ENCODE measurements around the gene INO80. TPM values are rescaled to one million over a fixed set of nuclear protein-coding genes. Genes with fewer than 3 reads are reported as not detected.

The INO80 gene
- total and polyA plus RNA-seq, 7 donors, result 7.2 to 36.6 (median 17.1) TPM

DNA sequence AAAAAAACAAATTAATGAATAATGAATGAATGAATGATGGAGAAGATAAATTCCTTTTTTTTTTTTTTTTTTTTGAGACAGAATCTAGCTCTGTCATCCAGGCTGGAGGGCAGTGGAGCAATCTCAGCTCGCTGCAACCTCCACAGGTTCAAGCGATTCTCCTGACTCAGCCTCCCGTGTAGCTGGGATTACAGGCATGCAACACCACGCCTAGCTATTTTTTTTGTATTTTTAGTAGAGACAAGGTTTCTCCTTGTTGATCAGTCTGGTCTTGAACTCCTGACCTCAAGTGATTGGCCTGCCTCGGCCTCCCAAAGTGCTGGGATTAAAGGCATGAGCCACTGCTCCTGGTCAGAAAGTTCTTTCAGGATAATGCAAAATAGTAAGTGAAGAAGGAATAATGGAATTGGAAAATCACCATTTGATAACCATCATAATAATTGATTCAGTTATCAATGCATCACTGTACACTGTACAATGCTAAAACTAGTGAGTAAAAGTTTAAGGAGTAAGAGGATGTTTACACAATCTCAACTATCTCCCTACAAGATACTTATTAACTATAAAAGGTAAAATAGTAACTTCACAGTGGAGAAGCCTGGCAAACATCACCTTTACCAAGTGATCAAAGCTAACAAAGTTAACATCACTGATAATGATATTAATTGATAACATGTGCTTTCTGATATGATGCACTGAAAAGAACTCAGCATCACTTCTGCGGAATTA lies 12.3 kb upstream of the INO80 start:
- peaks cover 0 to 5% (median 0%) of the 10 kb centered on the region in 3 donors for H3K27me3 ChIP-seq
- no peak for TF ChIP-seq POLR2A (IDR thresholded peaks at IDR 0.05)
- TF ChIP-seq, protein P1, sequence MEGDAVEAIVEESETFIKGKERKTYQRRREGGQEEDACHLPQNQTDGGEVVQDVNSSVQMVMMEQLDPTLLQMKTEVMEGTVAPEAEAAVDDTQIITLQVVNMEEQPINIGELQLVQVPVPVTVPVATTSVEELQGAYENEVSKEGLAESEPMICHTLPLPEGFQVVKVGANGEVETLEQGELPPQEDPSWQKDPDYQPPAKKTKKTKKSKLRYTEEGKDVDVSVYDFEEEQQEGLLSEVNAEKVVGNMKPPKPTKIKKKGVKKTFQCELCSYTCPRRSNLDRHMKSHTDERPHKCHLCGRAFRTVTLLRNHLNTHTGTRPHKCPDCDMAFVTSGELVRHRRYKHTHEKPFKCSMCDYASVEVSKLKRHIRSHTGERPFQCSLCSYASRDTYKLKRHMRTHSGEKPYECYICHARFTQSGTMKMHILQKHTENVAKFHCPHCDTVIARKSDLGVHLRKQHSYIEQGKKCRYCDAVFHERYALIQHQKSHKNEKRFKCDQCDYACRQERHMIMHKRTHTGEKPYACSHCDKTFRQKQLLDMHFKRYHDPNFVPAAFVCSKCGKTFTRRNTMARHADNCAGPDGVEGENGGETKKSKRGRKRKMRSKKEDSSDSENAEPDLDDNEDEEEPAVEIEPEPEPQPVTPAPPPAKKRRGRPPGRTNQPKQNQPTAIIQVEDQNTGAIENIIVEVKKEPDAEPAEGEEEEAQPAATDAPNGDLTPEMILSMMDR (IDR thresholded peaks at IDR 0.05), result no peak
- TF ChIP-seq EP300 (IDR thresholded peaks at IDR 0.05), result no peak
- no peak for TF ChIP-seq POLR2AphosphoS5 (IDR thresholded peaks at IDR 0.05)

DNA sequence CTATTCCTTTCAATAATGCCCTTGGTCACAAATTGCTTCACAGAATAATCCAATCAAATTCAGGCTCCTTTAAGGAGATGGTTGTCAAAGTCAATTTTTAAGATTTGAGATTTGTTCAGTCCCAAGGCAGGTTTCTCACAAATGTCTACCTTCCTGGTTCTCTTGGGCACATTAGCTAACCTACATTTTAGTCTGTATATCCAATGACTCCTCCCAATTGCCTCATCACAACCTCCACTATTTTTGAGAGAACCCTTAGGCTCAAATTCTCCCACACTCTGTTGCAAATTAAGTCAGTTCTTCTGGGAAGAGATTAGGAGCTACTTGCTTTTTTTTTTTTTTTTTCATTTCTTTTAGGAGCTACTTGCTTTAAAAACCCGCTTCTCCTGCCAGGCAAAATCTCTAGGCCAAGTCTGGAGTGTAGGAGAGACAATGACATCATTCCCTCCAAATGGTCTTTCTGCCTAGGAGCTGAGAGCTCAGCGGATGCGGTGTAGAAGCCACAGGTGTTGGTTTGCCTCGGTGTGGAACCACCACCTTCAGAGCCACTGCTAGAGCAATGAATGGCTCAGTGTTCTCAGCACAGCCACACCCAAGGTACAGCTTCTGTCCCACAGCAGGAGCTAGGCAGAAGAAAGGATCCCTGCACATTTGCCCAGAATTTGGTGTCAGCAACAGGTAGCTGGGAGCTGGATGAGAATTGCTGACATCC lies 10.0 kb upstream of the INO80 start:
- Histone ChIP-seq H3K27me3 (peaks cover 0 to 10% (median 5%) of the 10 kb centered on the region in 3 donors), H3K4me3 (no peak overlapping the region), H3K27ac (no peak overlapping the region), H3K36me3 (no peaks in the 10 kb centered on the region), H3K4me1 (no peaks in the 10 kb centered on the region), H3K9me3 (no peaks in the 10 kb centered on the region)
- TF ChIP-seq, protein P1 (IDR thresholded peaks at IDR 0.05), result no peak
- no peak for TF ChIP-seq POLR2AphosphoS5 (IDR thresholded peaks at IDR 0.05)
- TF ChIP-seq POLR2A (IDR thresholded peaks at IDR 0.05), result no peak
- intact Hi-C loops (cut with DNase I), result no loop called here
- 27 to 71% methylated on average over 4 of the region's 4 CpGs for WGBS, 2 donors
- DNase-seq, result no peak

More for the DNA sequence above, 12.3 kb upstream of the INO80 start:
- Histone ChIP-seq H3K36me3 (no peaks in the 10 kb centered on the region), H3K27ac (no peak overlapping the region), H3K9me3 (no peaks in the 10 kb centered on the region), H3K4me1 (no peaks in the 10 kb centered on the region), H3K4me3 (no peak overlapping the region)
- no peak for DNase-seq
- WGBS, 2 donors, result 77 to 86% methylated on average over 6 of the region's 6 CpGs
- intact Hi-C loops (cut with DNase I), result no loop called here

DNA sequence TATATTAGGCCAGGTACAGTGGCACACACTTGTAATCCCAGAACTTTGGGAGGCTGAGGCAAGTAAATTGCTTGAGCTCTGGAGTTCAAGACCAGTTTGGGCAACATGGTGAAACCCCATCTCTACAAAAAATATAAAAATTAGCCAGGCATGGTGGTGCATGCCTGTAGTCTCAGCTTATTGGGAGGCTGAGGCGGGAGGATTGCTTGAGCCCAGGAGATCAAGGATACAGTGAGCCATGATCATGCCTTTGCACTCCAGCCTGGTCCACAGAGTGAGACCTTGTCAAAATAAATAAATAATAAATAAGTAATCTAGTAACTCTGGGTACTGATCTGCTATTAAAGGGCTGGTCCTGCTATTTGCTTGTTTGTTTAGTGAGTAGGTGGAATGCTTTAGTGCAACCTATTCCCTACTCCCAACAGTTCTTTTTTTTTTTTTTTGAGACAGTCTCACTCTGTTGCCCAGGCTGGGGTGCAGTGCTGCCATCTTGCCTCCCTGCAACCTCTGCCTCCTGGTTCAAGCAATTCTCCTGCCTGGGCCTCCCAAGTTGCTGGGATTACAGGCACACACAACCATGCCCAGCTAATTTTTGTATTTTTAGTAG lies 9.1 kb upstream of the INO80 start:
- H3K4me3 ChIP-seq, result no peak overlapping the region
- H3K27ac ChIP-seq, result no peak overlapping the region
- H3K4me1 ChIP-seq, result no peaks in the 10 kb centered on the region
- TF ChIP-seq, protein P1 (IDR thresholded peaks at IDR 0.05), result no peak
- TF ChIP-seq EP300 (IDR thresholded peaks at IDR 0.05) (no peak), POLR2A (IDR thresholded peaks at IDR 0.05) (no peak), POLR2AphosphoS5 (IDR thresholded peaks at IDR 0.05) (no peak)
- no peaks in the 10 kb centered on the region for H3K9me3 ChIP-seq
- 91 to 93% methylated on average over 1 of the region's 1 CpG for WGBS, 2 donors
- intact Hi-C loops (cut with DNase I), result no loop called here
- H3K36me3 ChIP-seq, result no peaks in the 10 kb centered on the region
- DNase-seq, result no peak
- H3K27me3 ChIP-seq, result peaks cover 0 to 10% (median 5%) of the 10 kb centered on the region in 3 donors

DNA sequence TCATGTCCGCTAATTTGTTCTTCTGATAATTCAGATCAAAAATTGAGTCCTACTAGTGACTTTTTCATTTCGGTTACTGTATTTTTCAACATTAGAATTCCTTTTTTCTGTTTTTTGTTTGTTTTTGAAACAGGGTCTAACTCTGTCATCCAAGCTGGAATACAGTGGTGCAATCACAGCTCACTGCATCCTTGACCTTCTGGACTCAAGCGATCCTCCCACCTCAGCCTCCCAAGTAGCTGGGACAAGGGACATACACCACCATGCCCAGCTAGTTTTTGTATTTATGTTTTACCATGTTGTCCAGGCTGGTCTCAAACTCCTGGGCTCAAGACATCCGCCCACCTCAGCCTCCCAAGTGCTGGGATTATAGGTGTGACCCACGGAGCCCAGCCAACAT lies 8.0 kb upstream of the INO80 start:
- Histone ChIP-seq H3K4me3 (no peak overlapping the region), H3K27me3 (peaks cover 0 to 10% (median 5%) of the 10 kb centered on the region in 3 donors), H3K4me1 (no peaks in the 10 kb centered on the region), H3K9me3 (no peaks in the 10 kb centered on the region), H3K27ac (no peak overlapping the region), H3K36me3 (no peaks in the 10 kb centered on the region)
- DNase-seq, result no peak
- WGBS, 2 donors, result 96 to 97% methylated on average over 5 of the region's 5 CpGs
- TF ChIP-seq EP300 (IDR thresholded peaks at IDR 0.05) (no peak), POLR2A (IDR thresholded peaks at IDR 0.05) (no peak), POLR2AphosphoS5 (IDR thresholded peaks at IDR 0.05) (no peak)
- TF ChIP-seq, protein P1 (IDR thresholded peaks at IDR 0.05), result no peak
- intact Hi-C loops (cut with DNase I), result no loop called here

Measured in sigmoid colon (tissue), 7 donors.